Fibroblast of lung (primary cell): ENCODE data around the gene IL36RN. TPM values are rescaled to one million over a fixed set of nuclear protein-coding genes. Genes with fewer than 3 reads are reported as not detected.

Source experiments
- DNase-seq, 2 donors: peaks; one replicate each; pipeline versions ENCODE4 v3.0.0 to v3.0.0-alpha.2; 2010; ENCODE audit warnings: low read depth in 2 of 2
- H2AFZ ChIP-seq: 2 replicates; pipeline ENCODE4 v1.5.1; 2012; ENCODE audit warnings: low read length, control low read depth, inconsistent platforms
- H3K27ac ChIP-seq: 2 replicates; pipeline ENCODE4 v1.5.1; 2011; ENCODE audit warnings: low read length, control low read depth; ENCODE audit not compliant: insufficient read depth
- H3K27me3 ChIP-seq: 2 replicates; pipeline ENCODE4 v1.5.1; 2011; ENCODE audit warnings: mild to moderate bottlenecking, low read length; ENCODE audit not compliant: control insufficient read depth, insufficient read depth
- H3K36me3 ChIP-seq: 2 replicates; pipeline ENCODE4 v1.5.1; 2011; ENCODE audit warnings: low read length; ENCODE audit not compliant: control insufficient read depth, insufficient read depth
- H3K4me1 ChIP-seq: 2 replicates; pipeline ENCODE4 v1.5.1; 2011; ENCODE audit warnings: low read length; ENCODE audit not compliant: control insufficient read depth, insufficient read depth; ENCODE audit errors: extremely low read depth
- H3K4me2 ChIP-seq: 2 replicates; pipeline ENCODE4 v1.5.1; 2011; ENCODE audit warnings: low read length, control low read depth; ENCODE audit not compliant: insufficient read depth; ENCODE audit errors: extremely low read depth
- H3K4me3 ChIP-seq, 4 experiments: fragments of 200-600 bp in 1 of 4; sonication (generic) in 1 of 4; replicated peaks in 1 of 4; 2 replicates each; pipeline ENCODE4 v1.5.1; 2011 to 2016; ENCODE audit warnings: low read length in 4 of 4, low read depth in 3 of 4, mild to moderate bottlenecking in 3 of 4, control low read depth in 2 of 4, inconsistent platforms in 1 of 4, mixed read lengths in 1 of 4; ENCODE audit not compliant: insufficient read depth in 1 of 4; ENCODE audit errors: control extremely low read depth in 1 of 4
- H3K79me2 ChIP-seq: 2 replicates; pipeline ENCODE4 v1.5.1; 2012; ENCODE audit warnings: mild to moderate bottlenecking, low read length, inconsistent platforms; ENCODE audit not compliant: control insufficient read depth, insufficient read depth
- H3K9ac ChIP-seq: 2 replicates; pipeline ENCODE4 v1.5.1; 2011; ENCODE audit warnings: mild to moderate bottlenecking, low read length, control low read depth; ENCODE audit not compliant: insufficient read depth
- H3K9me3 ChIP-seq: 2 replicates; pipeline ENCODE4 v1.5.1; 2012; ENCODE audit warnings: low read depth, low read length; ENCODE audit not compliant: control insufficient read depth, insufficient read depth
- H4K20me1 ChIP-seq: 2 replicates; pipeline ENCODE4 v1.5.1; 2011; ENCODE audit warnings: low read length; ENCODE audit not compliant: control insufficient read depth, insufficient read depth; ENCODE audit errors: extremely low read depth
- CTCF ChIP-seq, 2 donors: IDR thresholded peaks in 1 of 2; conservative IDR thresholded peaks in 1 of 2; 1 replicate in 1 of 2; 2 replicates in 1 of 2; pipeline ENCODE4 v1.5.1; 2011 to 2012; ENCODE audit warnings: low read length in 2 of 2, control low read depth in 1 of 2, inconsistent platforms in 1 of 2, low read depth in 1 of 2, mild to moderate bottlenecking in 1 of 2
- EZH2 ChIP-seq: IDR thresholded peaks from 2 replicates; pipeline ENCODE4 v1.5.1; 2012; ENCODE audit warnings: low read length, control low read depth, mild to moderate bottlenecking; ENCODE audit errors: missing control alignments
- polyA plus RNA-seq, 2 donors: library from polyadenylated mRNA; depleted of rRNA in 1 of 2; stranded (reverse) in 1 of 2; unstranded in 1 of 2; fragments of >200 nt; gene quantifications; 2 replicates each; pipeline ENCODE4 v1.2.1, GENCODE V29; 2011 to 2012; ENCODE audit warnings: missing spikeins in 1 of 2
- total RNA-seq: library from RNA; depleted of rRNA; stranded (reverse); fragments of >200 nt; gene quantifications from 2 replicates; pipeline ENCODE4 v1.2.1, GENCODE V29; 2014

IL36RN gene
- total and polyA plus RNA-seq, 2 donors (not counting 1 experiment from before 2014, with no cell fraction given): not detected

DNA sequence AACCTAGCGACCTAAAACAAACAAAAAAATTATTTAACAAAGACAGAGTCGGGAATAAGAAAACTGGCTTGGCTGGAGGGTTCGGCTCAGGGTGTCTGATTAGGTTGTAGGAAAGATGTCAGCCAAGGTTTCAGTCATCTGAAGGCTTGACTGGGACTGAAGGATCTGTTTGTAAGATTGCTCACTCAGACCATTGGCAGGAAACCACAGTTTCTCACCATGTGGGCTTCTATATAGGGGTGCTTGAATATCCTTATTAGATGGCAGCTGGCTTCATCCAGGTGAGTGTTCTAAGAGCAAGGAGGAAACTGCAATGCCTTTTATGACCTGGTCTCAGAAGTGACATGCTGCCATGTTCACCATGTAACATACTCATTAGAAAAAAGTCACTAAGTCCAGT lies 5.3 kb upstream of the IL36RN start:
- H3K9me3 ChIP-seq: no peaks in the 10 kb centered on the region
- DNase-seq: no peak
- H2AFZ ChIP-seq: no peak overlapping the region

DNA sequence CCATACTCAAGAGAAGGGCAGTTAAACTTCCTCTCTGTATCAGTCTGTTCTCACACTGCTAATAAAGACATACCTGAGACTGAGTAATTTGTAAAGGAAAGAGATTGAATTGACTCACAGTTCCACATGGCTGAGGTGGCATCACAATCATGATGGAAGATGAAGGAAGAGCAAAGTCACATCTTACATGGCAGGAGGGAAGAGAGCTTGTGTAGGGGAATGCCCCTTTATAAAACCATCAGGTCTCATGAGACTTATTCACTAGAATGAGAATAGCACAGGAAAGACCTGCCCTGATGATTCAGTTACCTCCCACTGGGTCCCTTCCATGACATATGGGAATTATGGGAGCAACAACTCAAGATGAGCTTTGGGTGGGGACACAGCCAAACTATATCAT lies 4.9 kb upstream of the IL36RN start:
- TF ChIP-seq EZH2 (no peak), CTCF (conservative IDR thresholded peaks at IDR 0.05 in 1 of 2, IDR thresholded peaks at IDR 0.05 in 1 of 2; ENCODE audit: low read depth in 1 of 2, low read length in 2 of 2) (no peak)
- H3K9me3 ChIP-seq: no peaks in the 10 kb centered on the region
- H3K27me3 ChIP-seq: no peaks in the 10 kb centered on the region
- H3K4me2 ChIP-seq: no peak overlapping the region
- no peaks in the 10 kb centered on the region for H3K4me1 ChIP-seq
- no peak overlapping the region for H3K9ac ChIP-seq
- H3K27ac ChIP-seq: no peak overlapping the region
- no peak overlapping the region for H2AFZ ChIP-seq
- H3K4me3 ChIP-seq: no peak overlapping the region
- DNase-seq: no peak
- H3K36me3 ChIP-seq: no peaks in the 10 kb centered on the region
- H3K79me2 ChIP-seq: no peaks in the 10 kb centered on the region
- H4K20me1 ChIP-seq: no peaks in the 10 kb centered on the region

More for the DNA sequence above, 5.3 kb upstream of the IL36RN start:
- H3K36me3 ChIP-seq: no peaks in the 10 kb centered on the region
- no peak overlapping the region for H3K4me3 ChIP-seq
- H4K20me1 ChIP-seq: no peaks in the 10 kb centered on the region
- H3K27ac ChIP-seq: no peak overlapping the region
- no peak overlapping the region for H3K4me2 ChIP-seq
- no peak for TF ChIP-seq EZH2
- TF ChIP-seq CTCF (conservative IDR thresholded peaks at IDR 0.05 in 1 of 2, IDR thresholded peaks at IDR 0.05 in 1 of 2; ENCODE audit: low read depth in 1 of 2, low read length in 2 of 2): no peak
- H3K27me3 ChIP-seq: no peaks in the 10 kb centered on the region
- no peaks in the 10 kb centered on the region for H3K79me2 ChIP-seq
- H3K4me1 ChIP-seq: no peaks in the 10 kb centered on the region
- H3K9ac ChIP-seq: no peak overlapping the region

- H3K79me2 ChIP-seq: no peaks in the 10 kb centered on the region
- H3K36me3 ChIP-seq: no peaks in the 10 kb centered on the region
- no peak for DNase-seq
- H3K4me1 ChIP-seq: no peaks in the 10 kb centered on the region
- no peaks in the 10 kb centered on the region for H3K27me3 ChIP-seq
- no peak overlapping the region for H2AFZ ChIP-seq
- H3K9ac ChIP-seq: no peak overlapping the region
- no peak overlapping the region for H3K4me3 ChIP-seq
- H3K27ac ChIP-seq: no peak overlapping the region
- no peak overlapping the region for H3K4me2 ChIP-seq
- H3K9me3 ChIP-seq: no peaks in the 10 kb centered on the region
- no peak for TF ChIP-seq EZH2
- TF ChIP-seq CTCF (conservative IDR thresholded peaks at IDR 0.05 in 1 of 2, IDR thresholded peaks at IDR 0.05 in 1 of 2; ENCODE audit: low read depth in 1 of 2, low read length in 2 of 2): no peak
- H4K20me1 ChIP-seq: no peaks in the 10 kb centered on the region
Measured at GRCh38 chr2:113056521-113056920, 2.5 kb upstream of the IL36RN start.
